ENCODE data around the gene ZBTB18.

DNA sequence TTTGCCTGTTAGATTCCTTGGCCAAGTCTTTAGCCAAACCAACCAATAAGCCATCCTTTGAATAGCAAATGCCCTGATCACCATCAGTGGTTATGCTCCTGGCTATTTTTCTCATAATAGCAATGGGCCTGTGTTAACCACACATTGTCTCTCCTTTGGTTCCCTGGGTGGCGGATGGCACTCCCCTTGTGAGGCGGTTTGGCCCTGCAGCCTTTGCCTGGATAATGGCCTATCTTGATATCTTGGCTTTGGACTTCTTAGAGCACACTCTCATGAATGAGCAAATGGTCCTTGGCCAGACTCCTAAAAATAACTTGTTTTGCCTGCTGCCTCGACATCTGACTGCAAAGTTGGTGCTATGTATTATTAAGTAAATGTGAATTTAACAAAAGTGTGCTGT, 22.4 kb upstream of the ZBTB18 start:
- TF ChIP-seq, protein P1, sequence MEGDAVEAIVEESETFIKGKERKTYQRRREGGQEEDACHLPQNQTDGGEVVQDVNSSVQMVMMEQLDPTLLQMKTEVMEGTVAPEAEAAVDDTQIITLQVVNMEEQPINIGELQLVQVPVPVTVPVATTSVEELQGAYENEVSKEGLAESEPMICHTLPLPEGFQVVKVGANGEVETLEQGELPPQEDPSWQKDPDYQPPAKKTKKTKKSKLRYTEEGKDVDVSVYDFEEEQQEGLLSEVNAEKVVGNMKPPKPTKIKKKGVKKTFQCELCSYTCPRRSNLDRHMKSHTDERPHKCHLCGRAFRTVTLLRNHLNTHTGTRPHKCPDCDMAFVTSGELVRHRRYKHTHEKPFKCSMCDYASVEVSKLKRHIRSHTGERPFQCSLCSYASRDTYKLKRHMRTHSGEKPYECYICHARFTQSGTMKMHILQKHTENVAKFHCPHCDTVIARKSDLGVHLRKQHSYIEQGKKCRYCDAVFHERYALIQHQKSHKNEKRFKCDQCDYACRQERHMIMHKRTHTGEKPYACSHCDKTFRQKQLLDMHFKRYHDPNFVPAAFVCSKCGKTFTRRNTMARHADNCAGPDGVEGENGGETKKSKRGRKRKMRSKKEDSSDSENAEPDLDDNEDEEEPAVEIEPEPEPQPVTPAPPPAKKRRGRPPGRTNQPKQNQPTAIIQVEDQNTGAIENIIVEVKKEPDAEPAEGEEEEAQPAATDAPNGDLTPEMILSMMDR (IDR thresholded peaks at IDR 0.05) = no peak
- no peak for TF ChIP-seq POLR2AphosphoS5 (IDR thresholded peaks at IDR 0.05; ENCODE audit: insufficient read depth in 1 of 2, low read depth in 1 of 2)
- no peak for TF ChIP-seq POLR2A (IDR thresholded peaks at IDR 0.05)
